T-helper 2 cell treated with Interferon-gamma antibody and Interleukin-4, amounts not matched to agents 100 ng/mL and 5 ng/mL, for 36 hours (primary cell): Measurements from ENCODE around the gene INPP5E. TPM values are rescaled to one million over a fixed set of nuclear protein-coding genes. Genes with fewer than 3 reads are reported as not detected.

Experiments
- intact Hi-C: fragments of 100-400 bp; cut with micrococcal nuclease; formaldehyde crosslinking; loops from one replicate; pipeline ENCODE4 v1.15.1; 2023
- total RNA-seq: library from RNA; stranded (reverse); gene quantifications from 2 replicates; pipeline ENCODE4 v1.2.3, GENCODE V29; 2022

Gene INPP5E
- total RNA-seq, 1 donor from 2014 or later, result 18.5 TPM

- intact Hi-C loops, result no loop called here
Observed at GRCh38 chr9:136473354-136473721, 33.7 kb upstream of the INPP5E start.

GRCh38 chr9:136472640-136473353 is 33.2 kb upstream of the INPP5E start:
- intact Hi-C loops, result no loop called here

GRCh38 chr9:136471802-136472487 is 32.3 kb upstream of the INPP5E start:
- intact Hi-C loops, result no loop called here

- intact Hi-C loops, result no loop called here
Observed at GRCh38 chr9:136470792-136471469, 31.3 kb upstream of the INPP5E start.

GRCh38 chr9:136470356-136470755 is 30.7 kb upstream of the INPP5E start:
- intact Hi-C loops, result no loop called here

- intact Hi-C loops, result no loop called here
Observed at GRCh38 chr9:136467766-136468165, 28.1 kb upstream of the INPP5E start.

- intact Hi-C loops, result no loop called here
Observed at GRCh38 chr9:136466155-136466541, 26.5 kb upstream of the INPP5E start.

GRCh38 chr9:136465500-136466154 is 26.0 kb upstream of the INPP5E start:
- intact Hi-C loops, result no loop called here

- intact Hi-C loops, result no loop called here
Observed at GRCh38 chr9:136464241-136464640, 24.6 kb upstream of the INPP5E start.

GRCh38 chr9:136463578-136463977 is 23.9 kb upstream of the INPP5E start:
- intact Hi-C loops, result no loop called here

GRCh38 chr9:136462664-136463063 is 23.0 kb upstream of the INPP5E start:
- intact Hi-C loops, result no loop called here

GRCh38 chr9:136460772-136461325 is 21.2 kb upstream of the INPP5E start:
- intact Hi-C loops, result no loop called here

- intact Hi-C loops, result no loop called here
Observed at GRCh38 chr9:136459425-136459824, 19.8 kb upstream of the INPP5E start.

- intact Hi-C loops, result no loop called here
Observed at GRCh38 chr9:136457326-136457725, 17.7 kb upstream of the INPP5E start.

- intact Hi-C loops, result no loop called here
Observed at GRCh38 chr9:136456258-136456657, 16.6 kb upstream of the INPP5E start.

- intact Hi-C loops, result no loop called here
Observed at GRCh38 chr9:136455043-136456002, 15.7 kb upstream of the INPP5E start.

- intact Hi-C loops, result no loop called here
Observed at GRCh38 chr9:136454026-136454796, 14.6 kb upstream of the INPP5E start.

GRCh38 chr9:136453326-136453725 is 13.7 kb upstream of the INPP5E start:
- intact Hi-C loops, result no loop called here

- intact Hi-C loops, result no loop called here
Observed at GRCh38 chr9:136451221-136451877, 11.7 kb upstream of the INPP5E start.
